Measurements from ENCODE around the gene TNNI2.
"Not testable (repeated sequence)": the region's sequence is repeated elsewhere in the genome, so short reads cannot be mapped to it uniquely, and the experiment has no call there.

Gene TNNI2

GRCh38 chr11:1875093-1875850, 36.5 kb downstream of the TNNI2 start:
- DNase-seq (ENCODE audit: low read depth): no peak

GRCh38 chr11:1875851-1876301, 37.1 kb downstream of the TNNI2 start:
- not testable (repeated sequence) for DNase-seq (ENCODE audit: low read depth)

GRCh38 chr11:1876361-1877063, 37.7 kb downstream of the TNNI2 start:
- no peak for DNase-seq (ENCODE audit: low read depth)

- DNase-seq (ENCODE audit: low read depth): no peak
Measured at GRCh38 chr11:1877211-1878136, 38.7 kb downstream of the TNNI2 start.

GRCh38 chr11:1878137-1879031, 39.6 kb downstream of the TNNI2 start:
- DNase-seq (ENCODE audit: low read depth): no peak

GRCh38 chr11:1879342-1879940, 40.7 kb downstream of the TNNI2 start:
- DNase-seq (ENCODE audit: low read depth): no peak

- DNase-seq (ENCODE audit: low read depth): no peak
Measured at GRCh38 chr11:1879941-1880720, 41.4 kb downstream of the TNNI2 start.

GRCh38 chr11:1880746-1881441, 42.1 kb downstream of the TNNI2 start:
- DNase-seq (ENCODE audit: low read depth): no peak

GRCh38 chr11:1881442-1882264, 42.9 kb downstream of the TNNI2 start:
- DNase-seq (ENCODE audit: low read depth): no peak

GRCh38 chr11:1882265-1883238, 43.8 kb downstream of the TNNI2 start:
- DNase-seq (ENCODE audit: low read depth): peak; percentile 67

- no peak for DNase-seq (ENCODE audit: low read depth)
Measured at GRCh38 chr11:1883346-1884302, 44.8 kb downstream of the TNNI2 start.

- no peak for DNase-seq (ENCODE audit: low read depth)
Measured at GRCh38 chr11:1884303-1884700, 45.5 kb downstream of the TNNI2 start.

GRCh38 chr11:1886551-1886950, 47.8 kb downstream of the TNNI2 start:
- not testable (repeated sequence) for DNase-seq (ENCODE audit: low read depth)

- no peak for DNase-seq (ENCODE audit: low read depth)
Measured at GRCh38 chr11:1887451-1888346, 48.9 kb downstream of the TNNI2 start.

- no peak for DNase-seq (ENCODE audit: low read depth)
Measured at GRCh38 chr11:1888347-1888753, 49.6 kb downstream of the TNNI2 start.
